OCI-LY1 (cell line): ENCODE results near the gene PROM2.

Experiments
- H2AFZ ChIP-seq: fragments of 200-600 bp; sonication (generic), shearing (Covaris generic); 2 replicates; pipeline ENCODE4 v1.6.0; 2014; ENCODE audit warnings: antibody characterized with exemption, mild to moderate bottlenecking, low read length
- H3F3A ChIP-seq: fragments of 200-600 bp; sonication (generic), shearing (Covaris generic); 2 replicates; pipeline ENCODE4 v1.6.0; 2014; ENCODE audit warnings: mild to moderate bottlenecking, antibody characterized with exemption, low read length, moderate library complexity; ENCODE audit not compliant: insufficient read depth
- H3K27ac ChIP-seq: fragments of 200-600 bp; sonication (generic); 2 replicates; pipeline ENCODE4 v1.5.1; 2014; ENCODE audit warnings: low read length, mixed run types, mild to moderate bottlenecking, low read depth; ENCODE audit not compliant: poor library complexity, severe bottlenecking
- H3K27me3 ChIP-seq: fragments of 200-600 bp; sonication (generic); 2 replicates; pipeline ENCODE4 v1.6.0; 2014; ENCODE audit warnings: antibody characterized with exemption, mild to moderate bottlenecking, low read length, moderate library complexity; ENCODE audit not compliant: insufficient read depth
- H3K36me3 ChIP-seq: fragments of 200-600 bp; sonication (generic); 2 replicates; pipeline ENCODE4 v1.6.1; 2014; ENCODE audit warnings: mild to moderate bottlenecking, antibody characterized with exemption, low read length, moderate library complexity, mixed read lengths; ENCODE audit not compliant: insufficient read depth
- H3K4me1 ChIP-seq: fragments of 200-600 bp; sonication (generic); 2 replicates; pipeline ENCODE4 v1.5.1; 2014; ENCODE audit warnings: mild to moderate bottlenecking, low read length, moderate library complexity; ENCODE audit not compliant: insufficient read depth, severe bottlenecking
- H3K4me2 ChIP-seq: fragments of 200-600 bp; sonication (generic), shearing (Covaris generic); 2 replicates; pipeline ENCODE4 v1.6.1; 2014; ENCODE audit warnings: low read length
- H3K4me3 ChIP-seq: fragments of 200-600 bp; sonication (generic); 2 replicates; pipeline ENCODE4 v1.5.1; 2014; ENCODE audit warnings: low read length, low read depth, mild to moderate bottlenecking, mixed read lengths; ENCODE audit not compliant: poor library complexity, severe bottlenecking
- H3K79me2 ChIP-seq: fragments of 200-600 bp; shearing (Covaris generic); 2 replicates; pipeline ENCODE4 v1.6.1; 2016; ENCODE audit warnings: mixed run types, low read length, mixed read lengths; ENCODE audit not compliant: insufficient read depth
- H3K9ac ChIP-seq: fragments of 200-600 bp; sonication (generic), shearing (Covaris generic); 2 replicates; pipeline ENCODE4 v1.6.1; 2014; ENCODE audit warnings: mild to moderate bottlenecking, low read length, mixed read lengths
- H3K9me2 ChIP-seq: fragments of 200-600 bp; sonication (generic), shearing (Covaris generic); 2 replicates; pipeline ENCODE4 v1.6.1; 2014; ENCODE audit warnings: low read depth, mild to moderate bottlenecking, low read length, mixed read lengths
- H3K9me3 ChIP-seq: fragments of 200-600 bp; shearing (Covaris generic); 2 replicates; pipeline ENCODE4 v1.6.1; 2014; ENCODE audit warnings: low read length, mixed read lengths
- H4K20me1 ChIP-seq: fragments of 200-600 bp; sonication (generic), shearing (Covaris generic); 2 replicates; pipeline ENCODE4 v1.6.0; 2016; ENCODE audit warnings: mild to moderate bottlenecking, low read length; ENCODE audit not compliant: insufficient read depth
- CTCF ChIP-seq: fragments of 200-600 bp; sonication (generic), shearing (Covaris generic); IDR thresholded peaks from 2 replicates; pipeline ENCODE4 v1.5.1; 2017; ENCODE audit warnings: mild to moderate bottlenecking, antibody characterized with exemption, low read length, moderate library complexity, mixed read lengths
- EZH2 ChIP-seq: fragments of 200-600 bp; sonication (generic), shearing (Covaris generic); IDR thresholded peaks from 2 replicates; pipeline ENCODE4 v1.8.0; 2017; ENCODE audit warnings: borderline replicate concordance, mixed run types, mild to moderate bottlenecking, antibody characterized with exemption, low read length, moderate library complexity, mixed read lengths

The PROM2 gene

GRCh38 chr2:95291222-95291621, 17.0 kb downstream of the PROM2 start:
- Histone ChIP-seq H3K9me2 (no peaks in the 10 kb centered on the region), H3K27ac (no peak overlapping the region), H2AFZ (no peak overlapping the region), H3K4me3 (no peak overlapping the region), H3K79me2 (no peaks in the 10 kb centered on the region), H4K20me1 (no peaks in the 10 kb centered on the region), H3K36me3 (no peaks in the 10 kb centered on the region; the same call in 1 of the 2 replicates), H3K9me3 (peaks cover 3% of the 10 kb centered on the region; the same call in 1 of the 2 replicates), H3K27me3 (peaks cover 4% of the 10 kb centered on the region; the same call in 1 of the 2 replicates), H3K4me2 (no peak overlapping the region), H3K4me1 (no peaks in the 10 kb centered on the region), H3K9ac (no peak overlapping the region), H3F3A (no peaks in the 10 kb centered on the region)
- TF ChIP-seq CTCF (no peak), EZH2 (no peak)

GRCh38 chr2:95292623-95293260, 18.5 kb downstream of the PROM2 start:
- Histone ChIP-seq H3K4me3 (no peak overlapping the region), H3F3A (no peaks in the 10 kb centered on the region), H2AFZ (no peak overlapping the region), H3K79me2 (no peaks in the 10 kb centered on the region), H3K27ac (no peak overlapping the region), H3K9ac (no peak overlapping the region), H3K9me2 (no peaks in the 10 kb centered on the region), H3K4me2 (no peak overlapping the region), H3K27me3 (peaks cover 4% of the 10 kb centered on the region; the same call in 1 of the 2 replicates), H4K20me1 (no peaks in the 10 kb centered on the region), H3K9me3 (peaks cover 3% of the 10 kb centered on the region; the same call in 1 of the 2 replicates), H3K4me1 (no peaks in the 10 kb centered on the region), H3K36me3 (no peaks in the 10 kb centered on the region; the same call in 1 of the 2 replicates)
- TF ChIP-seq CTCF = no peak

- no peak overlapping the region for H3K9ac ChIP-seq
- H3K79me2 ChIP-seq = no peaks in the 10 kb centered on the region
- no peaks in the 10 kb centered on the region for H3F3A ChIP-seq
- peaks cover 4% of the 10 kb centered on the region; the same call in 1 of the 2 replicates for H3K27me3 ChIP-seq
- H3K9me3 ChIP-seq = peaks cover 3% of the 10 kb centered on the region; the same call in 1 of the 2 replicates
- no peaks in the 10 kb centered on the region; the same call in 1 of the 2 replicates for H3K36me3 ChIP-seq
- no peak overlapping the region for H3K4me3 ChIP-seq
- H4K20me1 ChIP-seq = no peaks in the 10 kb centered on the region
- no peaks in the 10 kb centered on the region for H3K4me1 ChIP-seq
- no peak overlapping the region for H3K27ac ChIP-seq
- H3K4me2 ChIP-seq = no peak overlapping the region
- no peaks in the 10 kb centered on the region for H3K9me2 ChIP-seq
- TF ChIP-seq EZH2 = no peak
- no peak for TF ChIP-seq CTCF
- H2AFZ ChIP-seq = no peak overlapping the region
Observed at GRCh38 chr2:95294579-95295250, 20.5 kb downstream of the PROM2 start.
